ENCODE data around the gene GRIN1. TPM values are rescaled to one million over a fixed set of nuclear protein-coding genes. Genes with fewer than 3 reads are reported as not detected.

Gene GRIN1
- total RNA-seq, 1 experiment from 2014 or later, result 2.9 TPM

- Histone ChIP-seq H3K18ac (ENCODE audit: insufficient read length, low read depth, low read length) (no peak overlapping the region), H2BK12ac (ENCODE audit: insufficient read length, low read depth, low read length) (no peak overlapping the region), H4K20me1 (ENCODE audit: control insufficient read depth, insufficient read depth, insufficient read length) (peaks cover 2% of the 10 kb centered on the region), H3K27ac (ENCODE audit: insufficient read length, low read depth, low read length) (no peak overlapping the region), H3K9ac (ENCODE audit: extremely low read depth, insufficient read length, low read length) (no peak overlapping the region), H4K91ac (ENCODE audit: insufficient read length, low read depth, low read length) (no peak overlapping the region), H3K4me2 (ENCODE audit: insufficient read depth, insufficient read length, low read length) (no peak overlapping the region), H2BK120ac (ENCODE audit: low read depth, low read length, poor library complexity, severe bottlenecking) (no peak overlapping the region), H3K23ac (ENCODE audit: insufficient read length, low read depth, low read length) (no peak overlapping the region), H3K79me2 (ENCODE audit: insufficient read depth, low read length) (no peaks in the 10 kb centered on the region), H2BK20ac (ENCODE audit: low read depth, low read length, poor library complexity, severe bottlenecking) (no peak overlapping the region), H3K56ac (ENCODE audit: insufficient read length, low read depth, low read length) (no peak overlapping the region), H2AK5ac (ENCODE audit: insufficient read length, low read length) (no peak overlapping the region), H3K4ac (ENCODE audit: low read depth, low read length) (no peak overlapping the region), H2AFZ (ENCODE audit: low read length) (no peak overlapping the region), H3K9me3 (ENCODE audit: control insufficient read depth, low read depth, low read length) (no peaks in the 10 kb centered on the region), H4K8ac (replicated peaks; ENCODE audit: insufficient read length, low read depth, low read length) (no peak overlapping the region), H3K27me3 (ENCODE audit: insufficient read depth, low read length) (no peaks in the 10 kb centered on the region), H3K23me2 (ENCODE audit: insufficient read length, low read depth, low read length, poor library complexity, severe bottlenecking) (no peaks in the 10 kb centered on the region), H3K4me1 (ENCODE audit: insufficient read depth, low read length) (no peaks in the 10 kb centered on the region), H2BK15ac (ENCODE audit: low read depth, low read length) (no peak overlapping the region), H3K14ac (ENCODE audit: insufficient read depth, low read length) (no peak overlapping the region), H3K79me1 (ENCODE audit: insufficient read depth, low read depth, low read length, poor library complexity, severe bottlenecking) (no peaks in the 10 kb centered on the region), H2BK5ac (ENCODE audit: insufficient read length, low read length) (no peak overlapping the region), H3T11ph (ENCODE audit: low read length) (no peak overlapping the region), H4K5ac (ENCODE audit: insufficient read length, low read depth, low read length) (no peak overlapping the region)
- H3K36me3 Mint-ChIP-seq (ENCODE audit: insufficient read depth in 1 of 3, low read depth in 3 of 3), result peaks cover 5 to 33% (median 26%) of the 10 kb centered on the region in 3 experiments; a peak in 6 of 7 replicates
- no peaks in the 10 kb centered on the region for H3K9me3 Mint-ChIP-seq
- DNase-seq, result no peak
- no CpG with 5 or more reads among the region's 19 CpGs for WGBS (ENCODE audit: extremely low coverage, insufficient read length, low lambda C conversion rate)
- no peak overlapping the region for H3K27ac Mint-ChIP-seq
- TF ChIP-seq, protein P1, sequence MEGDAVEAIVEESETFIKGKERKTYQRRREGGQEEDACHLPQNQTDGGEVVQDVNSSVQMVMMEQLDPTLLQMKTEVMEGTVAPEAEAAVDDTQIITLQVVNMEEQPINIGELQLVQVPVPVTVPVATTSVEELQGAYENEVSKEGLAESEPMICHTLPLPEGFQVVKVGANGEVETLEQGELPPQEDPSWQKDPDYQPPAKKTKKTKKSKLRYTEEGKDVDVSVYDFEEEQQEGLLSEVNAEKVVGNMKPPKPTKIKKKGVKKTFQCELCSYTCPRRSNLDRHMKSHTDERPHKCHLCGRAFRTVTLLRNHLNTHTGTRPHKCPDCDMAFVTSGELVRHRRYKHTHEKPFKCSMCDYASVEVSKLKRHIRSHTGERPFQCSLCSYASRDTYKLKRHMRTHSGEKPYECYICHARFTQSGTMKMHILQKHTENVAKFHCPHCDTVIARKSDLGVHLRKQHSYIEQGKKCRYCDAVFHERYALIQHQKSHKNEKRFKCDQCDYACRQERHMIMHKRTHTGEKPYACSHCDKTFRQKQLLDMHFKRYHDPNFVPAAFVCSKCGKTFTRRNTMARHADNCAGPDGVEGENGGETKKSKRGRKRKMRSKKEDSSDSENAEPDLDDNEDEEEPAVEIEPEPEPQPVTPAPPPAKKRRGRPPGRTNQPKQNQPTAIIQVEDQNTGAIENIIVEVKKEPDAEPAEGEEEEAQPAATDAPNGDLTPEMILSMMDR (conservative IDR thresholded peaks at IDR 0.05), result no peak
- H3K27me3 Mint-ChIP-seq (ENCODE audit: low read depth), result peaks cover 18% of the 10 kb centered on the region
- peak overlapping the region in 1 of 2 experiments; percentile 4; a peak in 1 of 5 replicates for H3K4me3 Mint-ChIP-seq
- peaks cover 0 to 7% of the 10 kb centered on the region in 2 experiments; a peak in 3 of 4 replicates for H3K4me1 Mint-ChIP-seq
Measured at GRCh38 chr9:137178939-137179630, 40.1 kb downstream of the GRIN1 start.

Data from H9 (cell line).